HG02840 (cell line): ENCODE data around the gene RERE.

ENCODE experiments used
- ATAC-seq: cut with Tn5 transposase; IDR thresholded peaks from one replicate; pipeline ENCODE4 v1.9.1; 2021; ENCODE audit warnings: mild to moderate bottlenecking, moderate library complexity, moderate number of reproducible peaks; ENCODE audit not compliant: unreplicated experiment, low FRiP score

Gene RERE

DNA sequence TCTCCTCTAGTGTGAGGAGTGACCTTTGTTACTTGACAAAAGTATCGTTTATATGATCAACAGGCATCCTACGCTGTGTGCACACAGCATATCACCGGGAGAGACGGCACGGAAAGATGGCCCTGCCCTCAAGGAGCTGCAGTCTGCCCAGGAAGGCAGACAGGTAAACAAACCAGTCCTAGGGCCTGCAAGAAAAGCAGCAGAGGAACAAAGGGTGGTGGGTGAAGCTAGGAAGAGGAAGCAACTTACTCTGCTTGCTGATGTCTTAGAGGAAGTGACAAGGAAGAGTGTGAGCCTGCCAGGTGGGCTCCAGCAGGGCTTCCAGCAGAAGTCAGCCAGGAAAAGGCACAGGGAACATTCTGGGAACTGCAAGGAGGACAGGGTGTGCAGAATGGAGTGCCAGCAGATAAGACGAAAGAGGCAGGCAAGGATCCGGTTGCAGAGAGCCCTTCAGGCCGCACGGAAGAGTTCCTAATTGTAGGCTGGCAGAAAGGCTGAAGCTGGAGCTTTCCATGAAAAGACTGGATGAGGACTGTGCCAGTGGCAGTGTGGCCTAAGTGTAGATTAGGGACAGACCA is 392.8 kb downstream of the RERE start:
- ATAC-seq, result no peak

DNA sequence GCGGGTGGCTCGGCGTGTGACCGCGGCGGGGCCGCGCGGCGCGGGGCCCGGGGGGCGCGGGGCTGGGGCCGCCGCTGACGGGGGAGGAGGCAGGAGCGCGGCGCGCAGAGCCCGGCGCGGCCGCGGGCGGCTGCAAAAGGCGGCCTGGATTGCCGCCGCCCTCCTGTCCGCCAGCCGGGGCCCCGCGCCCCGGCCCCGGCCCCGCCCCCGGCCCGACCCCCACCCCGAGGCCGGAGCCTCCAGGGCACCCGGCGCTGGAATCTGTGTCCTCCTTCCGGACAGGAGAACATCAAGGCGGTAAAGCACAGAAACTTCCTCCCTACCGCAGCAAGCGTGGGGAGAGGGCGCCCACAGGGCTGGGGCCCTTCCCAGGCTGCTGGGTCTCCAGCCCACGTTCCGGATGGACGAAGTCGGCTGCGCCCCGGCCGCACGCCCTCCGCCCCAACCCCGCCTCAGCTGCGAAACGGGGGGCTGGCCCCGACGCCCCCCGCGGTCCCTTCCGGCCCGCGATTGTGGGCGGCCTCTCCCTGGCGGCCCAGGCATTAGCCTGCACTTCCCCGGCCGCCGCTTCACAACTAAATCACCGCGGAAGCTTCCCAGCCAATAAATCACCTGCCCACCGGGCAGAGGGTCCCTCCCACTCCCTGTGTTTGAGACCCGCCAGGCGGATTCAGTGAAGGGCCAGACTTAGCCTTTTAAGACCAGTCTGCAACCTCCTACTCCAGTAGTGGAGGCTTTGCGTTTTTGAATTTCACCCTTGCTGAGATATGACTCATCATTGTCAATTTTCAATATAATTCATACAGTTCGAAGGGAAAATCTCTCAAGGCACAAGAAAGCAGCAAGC is 393.5 kb downstream of the RERE start:
- no peak for ATAC-seq

DNA sequence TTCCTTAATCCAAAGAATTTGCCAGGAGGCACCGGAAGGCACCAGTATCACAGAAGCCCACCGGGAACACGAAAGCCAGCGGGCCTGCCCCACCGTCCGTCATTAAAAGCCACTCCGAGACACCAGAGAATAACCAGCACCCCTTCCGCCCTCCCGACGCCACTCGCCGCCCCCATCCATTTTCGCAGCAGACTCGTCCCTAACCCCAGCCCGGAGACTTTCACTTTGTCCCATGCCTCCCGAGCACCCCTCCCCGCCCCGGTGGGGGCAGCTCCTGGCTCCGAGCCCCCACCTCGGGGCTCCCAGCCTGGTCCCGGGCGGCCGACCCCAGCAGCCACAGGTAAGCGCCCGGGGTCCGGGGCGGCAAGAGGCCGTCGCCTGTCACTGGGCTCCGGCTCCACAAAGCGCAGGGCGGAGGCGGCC is 394.2 kb downstream of the RERE start:
- ATAC-seq, result no peak

DNA sequence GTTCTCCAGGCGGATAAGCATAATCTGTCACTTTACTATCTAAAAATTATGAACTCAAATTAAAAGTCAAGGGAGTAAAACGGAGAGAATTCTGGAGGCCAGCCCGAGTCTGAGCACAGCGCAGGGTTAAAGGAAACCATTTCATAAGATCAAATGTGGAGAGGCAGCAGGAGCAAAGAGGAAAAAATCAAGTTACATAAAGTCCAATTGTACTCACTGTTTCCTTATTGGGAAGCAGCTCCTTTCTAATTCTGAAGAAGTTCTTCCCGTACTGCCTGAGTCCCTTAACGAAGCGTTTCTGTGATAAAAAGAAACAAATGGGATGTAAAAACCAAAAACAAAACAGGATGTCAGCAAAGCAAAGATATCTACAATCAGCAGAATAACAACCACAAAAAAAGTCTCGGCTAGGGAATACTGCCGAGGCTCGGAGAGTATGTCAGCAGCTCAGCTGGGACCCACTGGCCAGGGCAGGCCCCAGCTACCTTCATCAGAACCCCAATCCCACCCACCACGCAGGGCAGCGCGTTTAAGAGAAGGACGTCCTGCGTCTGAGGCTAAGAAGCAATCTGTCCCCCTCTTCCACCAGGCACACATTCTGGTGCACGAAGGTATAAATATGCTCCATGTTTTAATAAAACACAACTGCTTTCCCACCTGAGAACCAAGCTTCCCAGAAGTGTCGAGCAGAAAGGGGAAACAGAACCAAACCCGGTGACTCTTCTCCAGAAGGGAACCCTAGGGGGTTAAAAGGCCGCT is 394.8 kb downstream of the RERE start:
- no peak for ATAC-seq

DNA sequence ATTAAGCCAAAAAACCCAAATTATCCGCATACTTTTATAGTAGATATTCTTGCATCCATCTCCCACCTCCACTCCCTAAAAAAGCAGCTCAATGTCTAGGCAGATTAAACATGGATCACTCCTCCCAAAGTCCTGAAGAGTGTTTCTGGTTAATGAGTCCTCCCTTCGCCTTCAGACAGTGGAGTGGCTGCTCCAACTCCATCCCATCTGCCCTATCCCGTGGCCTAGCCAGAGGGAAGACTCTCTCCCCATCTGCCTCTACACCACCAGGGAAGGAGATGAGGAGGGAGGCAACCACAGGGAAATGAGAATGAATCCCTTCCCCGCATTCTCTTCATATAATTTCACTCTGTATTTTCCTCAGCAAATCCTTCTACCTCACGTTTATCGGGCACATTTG is 395.7 kb downstream of the RERE start:
- no peak for ATAC-seq

DNA sequence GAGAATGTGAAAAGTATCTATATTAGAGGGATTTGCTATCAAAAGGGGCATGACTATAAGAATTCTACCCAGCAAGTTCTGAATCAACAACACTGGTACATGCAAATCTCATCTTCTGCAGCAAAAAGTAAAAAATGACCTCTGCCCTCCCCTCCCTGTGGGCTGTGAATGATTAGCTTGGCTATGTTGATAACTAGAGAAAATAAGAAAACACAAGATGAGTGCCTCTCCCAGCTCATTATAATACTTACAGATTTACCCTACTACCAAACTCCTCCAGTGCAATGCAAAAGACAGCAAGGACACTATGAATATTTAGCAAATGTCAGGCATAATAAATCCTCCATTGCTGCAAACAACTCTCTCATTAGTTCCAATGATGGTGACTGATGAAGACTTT is 397.1 kb downstream of the RERE start:
- no peak for ATAC-seq

DNA sequence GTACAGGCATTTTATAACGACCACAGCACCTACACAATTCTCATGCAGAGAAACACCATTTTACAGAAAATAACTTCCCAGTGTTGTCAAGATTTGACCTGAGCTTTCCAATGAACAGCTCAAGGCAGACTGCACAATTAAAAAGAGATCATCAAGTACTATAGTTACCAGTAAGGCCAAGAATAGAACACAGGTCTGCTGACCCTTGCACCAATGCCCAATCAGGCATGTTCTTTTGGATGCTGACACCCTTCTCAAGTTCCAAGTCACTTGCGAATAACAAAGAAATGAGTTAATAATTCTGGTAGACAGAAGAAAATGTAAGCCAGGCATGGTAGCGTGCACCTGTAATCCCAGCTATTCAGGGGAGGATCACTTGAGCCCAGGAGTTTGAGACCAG is 397.6 kb downstream of the RERE start:
- ATAC-seq, result no peak

DNA sequence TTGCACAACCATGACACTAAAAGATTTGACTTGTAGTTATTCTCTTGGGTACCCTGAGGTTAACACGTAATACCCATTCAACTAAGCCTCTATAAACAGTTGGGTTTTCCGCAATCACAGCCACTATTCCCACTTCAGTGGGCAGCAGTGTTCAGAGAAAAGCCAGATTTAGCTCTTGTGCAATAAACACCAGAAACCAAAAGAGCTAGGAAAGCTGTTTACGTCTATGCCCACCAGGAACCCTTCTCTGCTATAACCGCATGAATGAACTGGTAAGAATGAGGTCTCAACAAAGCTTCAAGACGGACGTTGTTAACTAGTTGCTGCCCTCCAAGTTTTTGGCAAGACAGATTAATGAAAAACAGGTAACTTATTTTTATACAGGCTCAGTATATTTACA is 398.3 kb downstream of the RERE start:
- ATAC-seq, result no peak

DNA sequence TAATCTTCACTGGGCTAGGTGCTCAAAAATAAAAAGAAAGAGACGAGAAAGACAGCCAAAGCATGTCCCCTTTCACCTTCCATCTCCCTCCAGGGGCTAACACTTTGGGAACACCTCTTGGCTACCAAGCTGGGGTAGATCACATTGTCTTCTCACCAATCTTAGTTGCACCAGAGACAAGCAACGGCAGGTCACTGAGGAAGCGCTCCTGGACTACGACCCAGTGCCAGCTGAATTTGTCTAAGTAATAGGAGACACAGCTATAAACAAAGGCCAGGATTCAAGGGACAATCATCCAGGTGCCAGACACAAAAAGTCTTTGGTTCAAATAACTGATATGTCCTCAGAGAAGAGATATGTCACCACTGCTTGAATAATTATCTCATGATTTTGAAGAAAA is 399.1 kb downstream of the RERE start:
- ATAC-seq, result no peak

DNA sequence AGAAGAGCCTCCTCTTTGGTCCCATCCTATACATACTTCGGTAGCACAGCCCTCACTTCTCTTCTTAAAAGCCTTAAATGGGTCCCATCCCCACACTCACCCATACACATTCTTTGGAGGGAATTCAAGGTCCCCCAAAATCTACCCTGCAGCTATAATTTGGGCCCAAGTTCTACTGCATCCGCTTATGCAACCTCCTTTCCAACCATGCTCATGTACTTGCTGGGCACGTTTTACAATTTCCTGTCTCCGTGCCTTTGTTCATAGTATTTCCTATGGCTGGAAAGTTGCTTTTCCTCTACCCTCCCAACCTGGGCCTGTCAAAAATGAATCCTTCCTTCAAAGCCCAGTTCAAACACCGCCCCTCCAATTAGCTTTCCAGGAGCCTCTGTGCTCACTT is 399.8 kb downstream of the RERE start:
- no peak for ATAC-seq

DNA sequence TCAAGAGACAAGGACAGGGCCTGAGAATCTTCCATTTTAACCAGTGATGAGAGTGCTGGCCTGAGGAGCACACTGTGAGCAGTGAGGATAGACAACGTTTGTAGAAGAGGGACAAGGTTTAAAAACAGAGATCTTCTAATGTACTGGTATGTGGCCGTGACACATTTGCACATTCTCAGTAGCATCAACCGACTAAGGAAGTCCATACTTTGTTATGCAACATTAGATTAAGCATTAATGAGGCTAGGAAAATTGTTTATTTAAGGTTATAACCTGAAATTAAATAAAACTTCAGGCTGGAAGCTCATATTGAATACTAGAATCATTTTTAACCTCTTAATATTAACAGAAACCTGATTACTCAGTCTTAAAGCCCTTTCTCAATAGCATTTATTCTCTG is 400.6 kb downstream of the RERE start:
- no peak for ATAC-seq

DNA sequence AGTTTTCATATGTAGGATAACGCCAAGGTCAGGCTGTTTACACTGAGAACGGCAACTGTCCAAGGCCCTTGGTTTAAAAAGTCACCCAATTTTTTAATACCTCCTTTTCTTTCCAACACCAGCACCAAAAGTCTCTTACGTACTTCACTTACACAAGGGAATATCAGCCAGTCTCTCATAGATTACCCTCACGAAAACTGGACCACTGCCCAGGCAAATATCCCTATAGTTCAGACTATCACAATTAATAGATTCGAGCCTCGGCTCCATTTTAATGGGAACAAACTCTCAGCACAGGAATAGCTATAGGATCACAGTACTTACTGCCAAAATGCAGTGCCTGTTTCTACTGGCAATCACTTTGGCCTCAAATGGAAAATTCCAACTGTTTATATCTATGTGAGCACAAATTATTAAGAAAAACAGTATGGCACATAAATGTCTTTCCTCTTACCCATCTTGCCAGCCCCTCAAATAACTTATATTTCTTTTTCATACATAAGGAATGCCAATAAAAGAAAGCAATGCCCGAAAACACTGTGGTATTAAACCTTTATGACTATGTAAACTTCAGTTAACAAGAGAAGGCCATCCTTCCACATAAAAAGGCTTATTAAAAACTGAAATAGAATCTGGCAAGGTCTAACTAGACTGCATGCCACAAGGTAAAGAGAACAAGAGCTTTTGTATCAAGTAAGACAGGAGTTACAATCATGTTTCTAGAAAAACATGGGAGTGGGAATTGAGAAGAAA is 401.7 kb downstream of the RERE start:
- no peak for ATAC-seq

DNA sequence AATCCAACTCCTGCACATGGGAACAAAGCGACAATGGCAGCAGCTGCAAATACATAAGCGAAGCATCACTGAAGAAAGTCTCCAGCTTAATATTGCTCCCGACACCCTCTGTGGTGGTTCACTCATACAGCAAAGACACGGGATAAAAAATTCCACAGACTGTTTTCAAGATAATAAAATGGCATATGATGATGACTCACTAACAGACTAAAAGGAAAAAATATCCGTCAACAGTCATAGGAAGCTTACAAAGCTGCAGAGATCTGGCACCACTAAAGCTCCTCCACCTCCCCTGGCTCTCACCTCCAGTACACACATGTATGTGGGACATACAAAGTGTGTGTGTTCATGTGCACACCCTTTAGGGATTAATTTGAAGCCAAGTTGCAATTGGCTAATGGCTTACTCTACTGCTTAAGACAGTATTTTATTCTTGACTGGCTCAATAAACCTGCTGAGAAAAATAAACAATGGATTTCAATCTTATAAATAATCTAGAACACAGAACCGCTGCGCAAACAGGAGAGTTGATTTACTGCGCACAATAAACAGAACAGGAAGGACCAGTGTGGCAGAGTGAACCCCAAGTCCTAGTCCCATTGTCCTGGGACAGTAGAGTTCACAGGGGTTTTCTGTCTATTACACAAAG is 405.1 kb downstream of the RERE start:
- ATAC-seq, result no peak

DNA sequence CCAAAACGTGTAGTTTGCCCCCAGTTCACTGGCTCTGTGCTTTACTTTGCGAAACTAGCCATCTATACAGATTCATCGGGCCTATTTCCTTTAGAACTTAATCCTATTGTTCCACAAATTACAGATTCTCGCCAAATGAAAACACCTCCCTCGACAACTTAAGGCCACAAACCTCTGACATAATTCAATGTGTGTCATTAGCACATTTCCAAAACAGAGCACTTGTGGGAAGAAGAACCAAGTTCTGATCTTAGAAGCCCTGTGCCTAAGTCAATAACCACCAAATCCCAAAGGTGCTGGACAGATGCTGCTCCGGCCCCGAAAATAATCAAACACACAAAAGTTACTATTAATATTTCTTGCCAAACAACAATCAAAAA is 405.6 kb downstream of the RERE start:
- ATAC-seq, result no peak

DNA sequence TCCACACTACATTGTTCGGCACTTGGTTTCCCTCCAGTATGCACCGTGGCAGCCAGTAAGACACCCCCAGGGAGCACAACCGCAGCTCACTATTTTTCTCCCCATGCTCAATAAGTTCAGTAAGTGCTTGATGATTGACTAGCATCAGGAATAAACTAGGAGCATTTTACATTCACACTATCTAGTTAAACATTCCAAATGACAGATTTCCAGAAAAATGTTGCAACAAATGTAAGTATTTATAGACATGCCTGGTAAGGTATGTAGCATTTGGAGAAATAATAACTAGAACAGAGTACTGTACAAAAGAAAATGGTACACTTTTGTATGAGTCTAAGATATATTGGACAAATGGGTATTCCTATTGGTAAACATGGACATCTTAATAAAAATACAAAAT is 406.6 kb downstream of the RERE start:
- no peak for ATAC-seq

DNA sequence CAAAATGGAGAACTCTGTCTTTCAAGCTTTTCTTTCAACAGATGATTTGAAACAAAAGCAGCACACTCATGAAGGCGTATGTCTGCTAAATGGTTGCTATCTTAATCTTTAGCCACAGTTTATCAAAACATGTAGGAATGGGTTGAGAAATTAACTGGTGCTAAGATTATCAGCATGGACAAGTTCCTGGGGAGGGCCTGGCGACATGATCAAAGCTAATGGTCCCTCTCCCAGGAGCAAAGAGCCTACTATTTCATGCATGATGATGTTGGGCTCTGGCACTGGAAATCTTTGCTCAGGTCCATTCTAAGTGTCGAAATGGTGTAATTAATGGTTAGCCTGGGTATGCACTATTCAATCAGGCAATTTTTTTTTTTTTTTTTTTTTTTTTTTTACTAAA is 407.8 kb downstream of the RERE start:
- ATAC-seq, result no peak

DNA sequence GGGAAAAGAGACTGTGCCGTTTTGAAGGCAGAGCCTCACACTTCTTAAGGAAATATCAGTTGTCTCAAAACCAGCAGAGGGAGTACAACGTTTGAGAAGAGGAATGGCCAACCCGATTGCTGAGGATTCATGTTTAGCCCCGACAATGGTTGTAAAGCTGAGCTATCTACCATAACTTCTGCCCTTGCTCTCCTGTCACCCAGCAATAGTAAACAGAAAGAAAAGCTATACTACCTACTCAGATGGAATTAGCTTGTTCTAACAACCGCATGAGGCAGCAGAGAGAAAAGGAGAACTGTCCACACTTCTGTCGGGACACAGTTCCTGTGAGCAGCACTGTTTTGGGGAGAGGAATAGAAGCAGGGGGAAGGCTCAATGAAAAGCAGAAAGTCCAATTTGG is 408.3 kb downstream of the RERE start:
- no peak for ATAC-seq

DNA sequence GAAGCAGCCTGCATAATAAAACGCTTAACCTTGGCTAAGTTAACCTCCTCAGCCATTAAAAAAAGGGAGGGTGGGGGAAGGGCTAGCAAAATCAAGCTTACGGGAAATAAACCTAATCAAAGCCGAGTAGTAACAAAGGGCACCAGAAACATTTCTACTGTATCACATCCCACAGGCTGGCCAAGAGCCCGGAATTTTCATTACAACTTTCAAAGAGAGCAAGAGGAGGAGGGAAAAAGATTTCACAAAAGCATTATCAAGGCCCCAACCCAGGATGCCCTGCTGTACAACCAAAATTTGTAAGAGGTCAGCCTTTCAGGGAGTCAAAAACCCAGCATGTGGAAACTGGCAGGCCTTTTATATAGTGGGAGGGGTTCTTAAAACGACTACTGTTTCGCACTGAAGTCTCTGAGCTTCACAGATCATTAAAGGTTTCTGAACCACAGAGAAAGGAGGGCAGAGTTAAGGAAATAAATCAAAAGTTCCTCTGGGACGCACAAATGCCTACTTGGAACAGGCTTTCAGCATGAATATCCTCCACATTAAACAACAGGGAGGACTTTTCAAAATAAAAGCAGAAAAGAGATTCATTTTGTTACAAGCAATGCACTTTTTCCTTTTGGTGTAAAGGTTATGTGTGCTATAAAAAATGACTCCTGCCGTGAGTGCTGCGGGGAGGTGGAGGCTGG is 409.1 kb downstream of the RERE start:
- ATAC-seq, result no peak

DNA sequence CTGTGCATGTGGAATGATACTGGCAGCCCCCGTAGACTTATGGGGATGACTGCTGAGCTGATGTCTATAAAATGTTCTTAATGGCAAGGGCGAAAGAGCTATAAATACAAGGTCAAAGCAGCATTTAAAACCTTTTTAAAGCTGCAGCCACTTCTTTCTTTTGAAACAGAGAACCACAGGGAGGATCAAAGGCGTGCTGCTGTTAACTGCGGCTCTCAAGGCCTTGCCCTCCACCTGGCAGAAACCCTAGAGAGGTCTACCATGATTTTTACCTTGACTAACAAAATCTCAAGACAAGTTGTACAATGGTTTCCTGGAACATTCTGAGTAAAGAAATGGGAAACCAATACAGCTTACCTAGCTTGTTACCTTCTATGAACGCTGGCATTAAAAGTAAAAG is 409.8 kb downstream of the RERE start:
- no peak for ATAC-seq

DNA sequence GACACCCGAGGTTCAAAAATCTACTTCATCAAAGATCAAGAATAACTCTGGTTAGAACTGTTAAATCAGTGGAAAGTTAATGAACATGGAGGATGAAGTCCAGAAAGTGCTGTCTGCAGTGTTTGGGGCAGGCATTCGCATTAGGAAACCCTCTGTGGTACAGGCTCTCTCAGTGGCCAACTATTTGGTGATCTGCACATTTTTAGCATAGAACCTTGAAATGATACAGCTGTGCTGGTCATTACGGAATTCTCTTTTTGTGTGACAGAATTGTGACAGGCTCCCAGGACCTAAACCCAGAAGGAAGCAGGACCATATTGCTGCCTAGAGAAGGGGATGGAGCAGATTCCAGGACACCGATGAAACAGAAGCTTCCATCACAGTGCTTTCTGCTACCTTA is 410.5 kb downstream of the RERE start:
- no peak for ATAC-seq
